NT2/D1 (cell line): Measurements from ENCODE around the gene NCCRP1.
A peak's percentile ranks its signal among the peaks of the same experiment; 100 is the strongest.
"Not testable (repeated sequence)": the region's sequence is repeated elsewhere in the genome, so short reads cannot be mapped to it uniquely, and the experiment has no call there.

ENCODE experiments used
- DNase-seq: peaks from one replicate; pipeline ENCODE4 v3.0.0-alpha.2; 2011; ENCODE audit warnings: low read depth, low spot score
- H3K27me3 ChIP-seq: 2 replicates; pipeline ENCODE4 v1.6.0; 2011; ENCODE audit warnings: mild to moderate bottlenecking; ENCODE audit not compliant: insufficient read length, insufficient read depth
- H3K36me3 ChIP-seq: 2 replicates; pipeline ENCODE4 v1.6.1; 2011; ENCODE audit warnings: mild to moderate bottlenecking, low read length, mixed read lengths; ENCODE audit not compliant: insufficient read depth, insufficient read length
- H3K4me1 ChIP-seq: 2 replicates; pipeline ENCODE4 v1.5.1; 2011; ENCODE audit not compliant: insufficient read depth, insufficient read length
- H3K4me3 ChIP-seq: 2 replicates; pipeline ENCODE4 v1.5.1; 2011; ENCODE audit warnings: low read depth; ENCODE audit not compliant: insufficient read length
- H3K9ac ChIP-seq: 2 replicates; pipeline ENCODE4 v1.6.0; 2011; ENCODE audit warnings: low read depth; ENCODE audit not compliant: insufficient read length
- H3K9me3 ChIP-seq: 2 replicates; pipeline ENCODE4 v1.5.1; 2011; ENCODE audit warnings: mild to moderate bottlenecking, low read length; ENCODE audit not compliant: insufficient read depth
- SUZ12 ChIP-seq: IDR thresholded peaks from 2 replicates; pipeline ENCODE4 v1.6.1; 2011; ENCODE audit not compliant: insufficient read length, insufficient read depth; ENCODE audit errors: extremely low read depth
- YY1 ChIP-seq: IDR thresholded peaks from 2 replicates; pipeline ENCODE4 v1.6.1; 2011; ENCODE audit not compliant: insufficient read length, insufficient read depth
- ZNF274 ChIP-seq: IDR thresholded peaks from 2 replicates; pipeline ENCODE4 v1.6.1; 2011; ENCODE audit warnings: mild to moderate bottlenecking, low read depth, low read length

Gene NCCRP1

GRCh38 chr19:39211731-39212374 is 15.1 kb downstream of the NCCRP1 start:
- peaks cover 5% of the 10 kb centered on the region; the same call in 1 of the 2 replicates for H3K9me3 ChIP-seq
- no peaks in the 10 kb centered on the region for H3K36me3 ChIP-seq
- H3K4me1 ChIP-seq: no peaks in the 10 kb centered on the region
- H3K9ac ChIP-seq: no peak overlapping the region
- H3K4me3 ChIP-seq: no peak overlapping the region
- DNase-seq: no peak
- no peaks in the 10 kb centered on the region for H3K27me3 ChIP-seq
- no peak for TF ChIP-seq YY1
- no peak for TF ChIP-seq ZNF274
- TF ChIP-seq SUZ12: no peak

GRCh38 chr19:39212375-39212742 is 15.6 kb downstream of the NCCRP1 start:
- no peak overlapping the region for H3K9ac ChIP-seq
- TF ChIP-seq ZNF274: no peak
- TF ChIP-seq YY1: no peak
- no peak for TF ChIP-seq SUZ12
- H3K27me3 ChIP-seq: no peaks in the 10 kb centered on the region
- H3K4me3 ChIP-seq: no peak overlapping the region
- peak; percentile 32 for DNase-seq
- no peaks in the 10 kb centered on the region for H3K4me1 ChIP-seq
- H3K9me3 ChIP-seq: peaks cover 5% of the 10 kb centered on the region; the same call in 1 of the 2 replicates
- no peaks in the 10 kb centered on the region for H3K36me3 ChIP-seq

- not testable (repeated sequence) for H3K9me3 ChIP-seq, H3K9ac ChIP-seq, H3K4me3 ChIP-seq, H3K4me1 ChIP-seq, DNase-seq, H3K36me3 ChIP-seq, H3K27me3 ChIP-seq
These were observed 18.6 kb downstream of the NCCRP1 start for GRCh38 chr19:39215323-39215722.

DNA sequence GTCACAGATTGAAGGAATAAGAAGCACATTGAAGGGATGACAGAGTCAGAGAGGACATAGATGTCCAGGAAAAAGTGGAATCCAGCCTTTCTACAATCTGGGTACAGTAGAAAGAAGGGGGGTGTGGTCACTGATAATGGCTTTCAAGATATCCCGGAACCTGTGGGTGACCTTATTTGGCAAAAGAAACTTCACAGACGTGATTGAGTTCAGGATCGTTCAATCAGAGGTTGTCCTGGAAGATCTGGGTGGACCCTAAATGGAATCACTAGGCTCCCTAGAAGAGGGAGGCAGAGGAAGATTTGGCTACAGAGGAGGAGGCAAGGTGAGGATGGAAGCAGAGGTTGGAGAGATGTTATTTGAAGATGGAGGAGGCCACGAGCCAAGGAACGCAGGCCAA is 20.3 kb downstream of the NCCRP1 start:
- Histone ChIP-seq H3K9ac (no peak overlapping the region), H3K27me3 (peaks cover 11% of the 10 kb centered on the region), H3K9me3 (peaks cover 5% of the 10 kb centered on the region; the same call in 1 of the 2 replicates), H3K4me3 (no peak overlapping the region), H3K4me1 (no peaks in the 10 kb centered on the region), H3K36me3 (no peaks in the 10 kb centered on the region)
- TF ChIP-seq SUZ12 (no peak), YY1 (no peak), ZNF274 (no peak)
- no peak for DNase-seq

DNA sequence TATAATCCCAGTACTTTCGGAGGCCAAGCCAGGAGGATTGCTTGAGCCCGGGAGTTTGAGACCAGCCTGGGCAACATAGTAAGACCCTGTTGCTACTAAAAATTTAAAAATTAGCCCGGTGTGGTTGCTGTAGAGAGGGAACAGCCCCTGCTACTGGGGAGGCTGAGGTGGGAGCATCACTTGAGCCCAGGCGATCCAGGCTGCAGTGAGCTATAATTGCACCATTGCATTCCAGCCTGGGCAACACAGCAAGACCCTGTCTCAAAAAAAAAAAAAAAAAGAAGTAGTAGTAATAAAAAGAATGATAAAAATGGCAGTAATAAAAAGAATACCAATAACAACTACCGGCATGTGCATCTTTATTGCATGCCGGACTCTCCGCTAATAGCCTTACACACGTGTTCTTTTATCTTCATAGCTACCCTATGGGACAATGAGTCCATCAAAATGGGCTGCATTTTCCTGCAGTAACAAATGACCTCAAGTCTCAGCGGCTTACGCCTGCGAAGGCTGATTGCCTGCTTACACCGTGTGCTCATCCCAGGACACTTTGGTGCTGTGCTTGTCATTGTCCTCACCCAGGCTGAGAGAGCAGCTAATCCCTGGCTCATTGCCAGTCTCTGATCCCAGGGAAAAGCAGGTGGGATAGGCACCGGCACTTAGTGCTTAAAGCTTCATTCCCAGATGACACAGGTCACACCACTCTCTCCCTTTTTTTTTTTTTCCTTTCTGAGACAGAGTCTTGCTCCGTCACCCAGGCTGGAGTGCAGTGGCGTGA is 21.7 kb downstream of the NCCRP1 start:
- Histone ChIP-seq H3K4me1 (no peaks in the 10 kb centered on the region), H3K9me3 (peaks cover 5% of the 10 kb centered on the region; the same call in 1 of the 2 replicates), H3K4me3 (no peak overlapping the region), H3K9ac (no peak overlapping the region), H3K27me3 (peaks cover 14% of the 10 kb centered on the region), H3K36me3 (no peaks in the 10 kb centered on the region)
- TF ChIP-seq ZNF274: no peak
- DNase-seq: no peak

GRCh38 chr19:39219108-39219507 is 22.3 kb downstream of the NCCRP1 start:
- not testable (repeated sequence) for H3K36me3 ChIP-seq, H3K9me3 ChIP-seq, DNase-seq, H3K9ac ChIP-seq, H3K4me3 ChIP-seq, H3K4me1 ChIP-seq
- H3K27me3 ChIP-seq: peaks cover 14% of the 10 kb centered on the region

DNA sequence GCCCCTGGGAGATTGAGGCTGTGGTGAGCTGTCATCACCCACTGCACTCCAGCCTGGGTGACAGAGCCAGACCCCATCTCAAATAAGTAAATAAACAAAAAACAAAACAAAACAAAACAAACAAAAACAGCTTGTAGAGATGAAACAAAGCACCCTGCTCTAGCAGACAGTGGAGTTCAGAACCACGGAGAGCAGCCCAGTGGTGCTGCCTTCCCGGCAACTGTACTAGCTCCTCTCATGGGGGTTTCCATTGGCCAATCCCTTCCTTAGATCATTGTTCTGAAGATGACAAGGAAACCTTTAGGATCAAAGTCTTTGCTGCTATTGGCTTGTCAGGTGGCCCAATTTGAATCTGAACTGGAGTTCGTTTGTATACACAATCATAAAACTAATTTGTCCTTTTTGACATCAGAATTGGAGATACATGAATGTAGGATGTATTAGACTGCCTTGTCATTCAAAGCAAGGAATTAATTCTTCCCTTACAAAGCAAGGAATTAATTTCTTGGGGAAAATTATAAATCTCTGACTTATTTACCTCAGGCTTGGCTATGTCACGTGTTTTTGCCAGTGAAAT is 27.0 kb downstream of the NCCRP1 start:
- no peaks in the 10 kb centered on the region for H3K9me3 ChIP-seq
- H3K9ac ChIP-seq: no peak overlapping the region
- no peaks in the 10 kb centered on the region for H3K4me1 ChIP-seq
- TF ChIP-seq ZNF274: no peak
- TF ChIP-seq SUZ12: no peak
- H3K27me3 ChIP-seq: peaks cover 14% of the 10 kb centered on the region
- no peaks in the 10 kb centered on the region for H3K36me3 ChIP-seq
- H3K4me3 ChIP-seq: no peak overlapping the region
- DNase-seq: no peak
